Stomach (tissue), 9 donors: ENCODE measurements around the gene MAPK8IP3. TPM values are rescaled to one million over a fixed set of nuclear protein-coding genes. Genes with fewer than 3 reads are reported as not detected.

Experiments
- DNase-seq, 2 donors: peaks; one replicate each; pipeline versions ENCODE4 v3.0.0 to v3.0.0-alpha.2; 2013 to 2019
- H3K27ac ChIP-seq, 5 donors: fragments of 200-600 bp in 4 of 5; sonication (generic) in 4 of 5; one replicate each; pipeline ENCODE4 v1.5.1; 2013 to 2019; ENCODE audit warnings: mild to moderate bottlenecking in 1 of 5, moderate library complexity in 1 of 5
- H3K27me3 ChIP-seq, 3 donors: fragments of 200-600 bp; sonication (generic); one replicate each; pipeline ENCODE4 v1.5.1; 2017 to 2019; ENCODE audit warnings: mixed run types in 1 of 3
- H3K36me3 ChIP-seq, 4 donors: fragments of 200-600 bp; sonication (generic); 1 replicate in 3 of 4; 2 replicates in 1 of 4; pipeline ENCODE4 v1.5.1; 2016 to 2019
- H3K4me1 ChIP-seq, 4 donors: fragments of 200-600 bp; sonication (generic); one replicate each; pipeline ENCODE4 v1.5.1; 2016 to 2019
- H3K4me3 ChIP-seq, 4 donors: fragments of 200-600 bp; sonication (generic) in 3 of 4; one replicate each; pipeline ENCODE4 v1.5.1; 2016 to 2019; ENCODE audit warnings: mild to moderate bottlenecking in 1 of 4
- H3K9me3 ChIP-seq, 4 donors: fragments of 200-600 bp; sonication (generic); one replicate each; pipeline ENCODE4 v1.5.1; 2016 to 2019
- EP300 ChIP-seq: sonication (generic); formaldehyde crosslinking; IDR thresholded peaks from one replicate; pipeline ENCODE4 v1.6.1; 2017; ENCODE audit warnings: antibody characterized with exemption
- POLR2A ChIP-seq, 4 donors: fragments of 450-650 bp; IDR thresholded peaks; one replicate each; pipeline ENCODE4 v1.6.1; 2016; ENCODE audit warnings: antibody characterized with exemption in 4 of 4, control low read depth in 2 of 4, mild to moderate bottlenecking in 1 of 4, moderate library complexity in 1 of 4
- POLR2AphosphoS5 ChIP-seq, 3 donors: sonication (generic); formaldehyde crosslinking; IDR thresholded peaks; one replicate each; pipeline ENCODE4 v1.6.1; 2016; ENCODE audit warnings: antibody characterized with exemption in 3 of 3
- WGBS, 5 donors: extraction: QIAGEN DNeasy Blood & Tissue Kit in 3 of 5; methylation state at CpG; one replicate each; pipeline versions ENCODE4 v1.1.5 to v1.1.7; 2013 to 2018; 5-methylcytosine and 5-hydroxymethylcytosine counted together
- intact Hi-C: fragments of 100-400 bp; cut with DNase I; formaldehyde crosslinking; loops from one replicate; pipeline ENCODE4 v1.15.1; 2023; ENCODE audit warnings: low total_unique reads
- polyA plus RNA-seq, 3 donors: library from polyadenylated mRNA; stranded (reverse); fragments of 200-250 nt; gene quantifications; one replicate each; pipeline ENCODE4 v1.2.3, GENCODE V29; 2013
- total RNA-seq, 5 donors: library from RNA; depleted of rRNA; stranded (reverse); fragments of >200 nt; gene quantifications; one replicate each; pipeline versions ENCODE4 v1.1.0 to v1.2.3, GENCODE V29; 2014 to 2016
- TF ChIP-seq, protein P1 (sequence below), 7 experiments: fragments of 450-650 bp in 4 of 7; fragments of 200-600 bp in 3 of 7; sonication (generic) in 3 of 7; IDR thresholded peaks; one replicate each; pipeline ENCODE4 v1.5.1; 2016 to 2019; ENCODE audit warnings: antibody characterized with exemption in 7 of 7, control low read depth in 2 of 7, mild to moderate bottlenecking in 1 of 7
- donor health status: healthy with polysubstance abuse.
- donor health status: Bipolar disorder and iron deficiency.
- donor health status: healthy.

The MAPK8IP3 gene
- total and polyA plus RNA-seq, 8 donors: 10.1 to 320 (median 56.3) TPM

DNA sequence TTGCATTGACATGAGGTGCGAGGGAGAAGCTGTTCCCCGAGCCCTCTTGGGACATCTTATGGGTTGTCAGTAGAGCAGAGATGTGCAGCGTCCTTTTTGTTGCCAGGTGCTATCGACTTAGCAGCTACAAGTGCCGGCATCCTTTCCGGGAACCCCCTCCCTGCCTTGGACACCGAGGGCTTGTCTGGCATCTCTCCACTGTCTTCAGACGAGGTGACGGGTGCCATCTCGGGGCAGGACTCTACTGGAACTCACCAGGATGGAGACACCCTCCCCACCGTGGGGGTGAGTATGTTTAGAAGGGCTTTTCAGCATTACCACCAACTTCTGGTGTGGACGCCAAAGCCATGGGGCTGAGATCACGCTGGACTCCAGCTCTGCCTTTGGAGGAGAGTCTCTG, 39.7 kb upstream of the MAPK8IP3 start:
- no peak overlapping the region for H3K4me3 ChIP-seq
- no peaks in the 10 kb centered on the region for H3K4me1 ChIP-seq
- no peak for DNase-seq
- H3K9me3 ChIP-seq: no peaks in the 10 kb centered on the region
- intact Hi-C loops: no loop called here
- TF ChIP-seq, protein P1, sequence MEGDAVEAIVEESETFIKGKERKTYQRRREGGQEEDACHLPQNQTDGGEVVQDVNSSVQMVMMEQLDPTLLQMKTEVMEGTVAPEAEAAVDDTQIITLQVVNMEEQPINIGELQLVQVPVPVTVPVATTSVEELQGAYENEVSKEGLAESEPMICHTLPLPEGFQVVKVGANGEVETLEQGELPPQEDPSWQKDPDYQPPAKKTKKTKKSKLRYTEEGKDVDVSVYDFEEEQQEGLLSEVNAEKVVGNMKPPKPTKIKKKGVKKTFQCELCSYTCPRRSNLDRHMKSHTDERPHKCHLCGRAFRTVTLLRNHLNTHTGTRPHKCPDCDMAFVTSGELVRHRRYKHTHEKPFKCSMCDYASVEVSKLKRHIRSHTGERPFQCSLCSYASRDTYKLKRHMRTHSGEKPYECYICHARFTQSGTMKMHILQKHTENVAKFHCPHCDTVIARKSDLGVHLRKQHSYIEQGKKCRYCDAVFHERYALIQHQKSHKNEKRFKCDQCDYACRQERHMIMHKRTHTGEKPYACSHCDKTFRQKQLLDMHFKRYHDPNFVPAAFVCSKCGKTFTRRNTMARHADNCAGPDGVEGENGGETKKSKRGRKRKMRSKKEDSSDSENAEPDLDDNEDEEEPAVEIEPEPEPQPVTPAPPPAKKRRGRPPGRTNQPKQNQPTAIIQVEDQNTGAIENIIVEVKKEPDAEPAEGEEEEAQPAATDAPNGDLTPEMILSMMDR (IDR thresholded peaks at IDR 0.05): no peak
- TF ChIP-seq EP300 (no peak), POLR2A (IDR thresholded peaks at IDR 0.05) (no peak), POLR2AphosphoS5 (IDR thresholded peaks at IDR 0.05) (no peak)
- H3K27me3 ChIP-seq: no peaks in the 10 kb centered on the region
- peaks cover 92 to 98% (median 98%) of the 10 kb centered on the region in 4 donors for H3K36me3 ChIP-seq
- no peak overlapping the region for H3K27ac ChIP-seq
- 90 to 96% (median 93%) methylated on average over 10 to 13 of the region's 13 CpGs for WGBS, 5 donors

DNA sequence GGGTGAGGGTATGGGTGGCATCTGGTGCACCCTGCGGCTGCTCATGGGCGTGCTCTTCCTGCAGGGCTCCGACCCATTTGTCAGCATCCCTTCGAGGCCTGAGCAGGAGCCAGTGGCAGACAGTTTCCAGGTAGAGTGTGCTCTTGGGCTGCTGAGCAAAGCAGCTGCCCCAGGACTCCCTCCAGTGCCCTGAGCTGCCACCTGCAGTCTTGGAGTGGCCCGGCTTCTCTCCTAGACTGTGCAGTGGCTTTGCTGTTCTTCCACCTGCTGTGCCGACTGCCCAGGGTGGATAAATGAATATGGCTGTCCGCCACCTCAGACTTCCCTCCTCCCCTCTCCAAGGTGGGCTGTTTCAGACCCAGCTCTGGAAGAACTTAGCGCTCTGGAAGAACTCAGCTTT, 38.7 kb upstream of the MAPK8IP3 start:
- WGBS, 5 donors: 85 to 88% (median 86%) methylated on average over 5 to 8 of the region's 8 CpGs
- H3K36me3 ChIP-seq: peaks cover 92 to 100% (median 100%) of the 10 kb centered on the region in 4 donors
- no peaks in the 10 kb centered on the region for H3K9me3 ChIP-seq
- intact Hi-C loops: no loop called here
- no peak overlapping the region for H3K4me3 ChIP-seq
- DNase-seq: no peak
- H3K4me1 ChIP-seq: no peaks in the 10 kb centered on the region
- H3K27ac ChIP-seq: no peak overlapping the region
- H3K27me3 ChIP-seq: no peaks in the 10 kb centered on the region
- TF ChIP-seq EP300: no peak
- TF ChIP-seq POLR2A (IDR thresholded peaks at IDR 0.05): no peak
- TF ChIP-seq, protein P1 (IDR thresholded peaks at IDR 0.05): no peak
- TF ChIP-seq POLR2AphosphoS5 (IDR thresholded peaks at IDR 0.05): no peak

DNA sequence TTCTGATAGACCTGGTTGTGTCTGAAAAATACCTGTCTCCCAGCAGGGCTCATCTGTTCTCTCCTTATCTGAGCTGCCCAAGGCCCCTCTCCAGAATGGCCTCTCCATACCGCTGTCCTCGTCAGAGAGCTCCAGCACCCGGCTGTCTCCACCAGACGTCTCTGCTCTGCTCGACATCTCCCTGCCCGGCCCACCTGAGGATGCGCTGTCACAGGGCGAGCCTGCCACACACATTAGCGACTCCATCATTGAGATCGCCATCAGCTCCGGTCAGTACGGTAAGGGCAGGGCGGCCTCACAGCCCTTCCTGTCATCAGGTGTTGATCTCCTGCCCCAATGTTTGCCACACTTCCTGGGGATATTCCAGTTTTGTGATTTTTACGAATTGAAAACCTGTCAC, 38.1 kb upstream of the MAPK8IP3 start:
- WGBS, 5 donors: 91 to 94% (median 92%) methylated on average over 14 of the region's 14 CpGs
- intact Hi-C loops: no loop called here
- TF ChIP-seq EP300 (no peak), POLR2AphosphoS5 (IDR thresholded peaks at IDR 0.05) (no peak), POLR2A (IDR thresholded peaks at IDR 0.05) (no peak)
- TF ChIP-seq, protein P1 (IDR thresholded peaks at IDR 0.05): no peak
- no peak for DNase-seq
- no peak overlapping the region for H3K4me3 ChIP-seq
- H3K9me3 ChIP-seq: no peaks in the 10 kb centered on the region
- no peaks in the 10 kb centered on the region for H3K27me3 ChIP-seq
- no peaks in the 10 kb centered on the region for H3K4me1 ChIP-seq
- peaks cover 92 to 100% (median 100%) of the 10 kb centered on the region in 4 donors for H3K36me3 ChIP-seq
- no peak overlapping the region for H3K27ac ChIP-seq

DNA sequence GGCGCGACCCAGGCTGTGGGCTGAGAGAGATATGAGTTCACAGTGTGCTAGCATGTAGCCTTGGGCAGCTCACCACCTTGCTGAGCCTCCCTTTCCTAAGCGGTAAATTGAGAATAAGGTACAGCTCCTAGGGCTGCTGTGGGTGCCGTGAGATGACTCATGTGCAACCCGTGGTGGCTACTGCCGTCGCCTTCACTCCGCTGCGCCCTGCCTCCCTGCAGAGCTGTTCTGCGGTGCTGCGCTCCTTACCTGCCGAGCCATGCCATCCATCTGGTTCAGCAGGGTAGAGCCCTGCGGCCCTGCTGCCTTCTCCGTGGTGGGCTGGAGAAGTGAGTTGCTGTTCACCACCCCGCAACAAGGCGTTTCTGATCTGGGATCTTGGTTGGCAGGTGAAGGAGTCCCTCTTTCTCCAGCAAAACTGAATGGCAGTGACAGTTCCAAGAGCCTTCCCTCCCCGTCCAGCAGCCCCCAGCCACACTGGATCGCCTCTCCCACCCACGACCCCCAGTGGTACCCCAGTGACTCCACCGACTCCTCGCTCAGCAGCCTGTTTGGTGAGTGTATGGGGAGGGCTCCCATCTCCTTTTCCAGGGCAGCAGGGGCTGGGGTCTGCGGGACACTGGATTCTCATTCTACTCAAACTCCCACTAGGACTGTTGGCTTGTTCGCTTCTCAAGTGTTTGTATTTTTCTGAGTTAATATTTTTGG, 37.2 kb upstream of the MAPK8IP3 start:
- intact Hi-C loops: no loop called here
- H3K27me3 ChIP-seq: no peaks in the 10 kb centered on the region
- H3K27ac ChIP-seq: no peak overlapping the region
- H3K9me3 ChIP-seq: no peaks in the 10 kb centered on the region
- TF ChIP-seq, protein P1 (IDR thresholded peaks at IDR 0.05): no peak
- TF ChIP-seq POLR2A (IDR thresholded peaks at IDR 0.05) (no peak), POLR2AphosphoS5 (IDR thresholded peaks at IDR 0.05) (no peak), EP300 (no peak)
- no peak for DNase-seq
- no peak overlapping the region for H3K4me3 ChIP-seq
- WGBS, 5 donors: 94 to 97% (median 96%) methylated on average over 17 to 23 of the region's 23 CpGs
- H3K36me3 ChIP-seq: peaks cover 84 to 100% (median 100%) of the 10 kb centered on the region in 4 donors
- H3K4me1 ChIP-seq: no peaks in the 10 kb centered on the region
